ENCODE results near the gene GABRA4. TPM values are rescaled to one million over a fixed set of nuclear protein-coding genes. Genes with fewer than 3 reads are reported as not detected.

The GABRA4 gene
- polyA plus RNA-seq, 4 donors: 0.18 to 2.7 (median 0.38) TPM

DNA sequence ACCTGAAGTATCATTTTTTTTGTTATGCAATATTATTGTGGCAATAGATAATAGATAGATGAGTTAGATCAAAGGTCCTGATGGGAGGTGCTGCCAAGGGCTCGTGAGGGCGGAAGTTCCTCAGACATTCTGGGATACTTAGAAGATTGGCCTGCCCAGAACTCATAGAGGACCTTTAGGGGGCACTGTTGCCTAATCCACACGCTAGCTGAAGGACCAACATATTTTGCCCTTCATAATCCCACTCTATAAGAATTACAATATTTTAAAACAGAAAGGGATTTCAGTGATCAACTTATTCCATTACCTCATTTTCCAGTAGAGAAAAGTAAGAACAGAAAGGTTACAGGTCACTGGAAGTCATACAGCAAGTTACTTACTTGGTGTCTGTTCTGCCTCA is 61.4 kb downstream of the GABRA4 start:
- Histone ChIP-seq H3K27ac (ENCODE audit: low read depth in 1 of 3, low read length in 2 of 3) (peak overlapping the region in 1 of 3 donors; percentile 0), H3K4me1 (ENCODE audit: control insufficient read depth in 3 of 3, insufficient read depth in 2 of 3, low read depth in 1 of 3, low read length in 2 of 3) (no peaks in the 10 kb centered on the region), H3K36me3 (ENCODE audit: control insufficient read depth in 3 of 3, insufficient read depth in 2 of 3, low read depth in 1 of 3, low read length in 3 of 3) (no peaks in the 10 kb centered on the region), H3K9me3 (ENCODE audit: control insufficient read depth in 2 of 2, insufficient read depth in 1 of 2, low read depth in 1 of 2, low read length in 1 of 2) (no peaks in the 10 kb centered on the region), H3K4me3 (ENCODE audit: low read depth in 1 of 3, low read length in 3 of 3) (no peak overlapping the region), H3K27me3 (ENCODE audit: control insufficient read depth in 3 of 3, insufficient read depth in 3 of 3, low read length in 3 of 3) (no peaks in the 10 kb centered on the region)
- WGBS, 3 donors: 9 to 19% (median 17%) methylated on average over 3 of the region's 3 CpGs
- DNase-seq (peak; percentile 5 to 75), FAIRE-seq (no peak)

GRCh38 chr4:46930891-46931290 is 62.5 kb downstream of the GABRA4 start:
- peak overlapping the region in 1 of 3 donors; percentile 10 for H3K27ac ChIP-seq (ENCODE audit: low read depth in 1 of 3, low read length in 2 of 3)
- 13 to 50% (median 22%) methylated on average over 3 of the region's 3 CpGs for WGBS, 3 donors
- no peak overlapping the region for H3K4me3 ChIP-seq (ENCODE audit: low read depth in 1 of 3, low read length in 3 of 3)
- no peaks in the 10 kb centered on the region for H3K36me3 ChIP-seq (ENCODE audit: control insufficient read depth in 3 of 3, insufficient read depth in 2 of 3, low read depth in 1 of 3, low read length in 3 of 3)
- H3K27me3 ChIP-seq (ENCODE audit: control insufficient read depth in 3 of 3, insufficient read depth in 3 of 3, low read length in 3 of 3): no peaks in the 10 kb centered on the region
- DNase-seq (peak; percentile 44 to 68), FAIRE-seq (no peak)
- no peaks in the 10 kb centered on the region for H3K9me3 ChIP-seq (ENCODE audit: control insufficient read depth in 2 of 2, insufficient read depth in 1 of 2, low read depth in 1 of 2, low read length in 1 of 2)
- H3K4me1 ChIP-seq (ENCODE audit: control insufficient read depth in 3 of 3, insufficient read depth in 2 of 3, low read depth in 1 of 3, low read length in 2 of 3): no peaks in the 10 kb centered on the region

- no peaks in the 10 kb centered on the region for H3K27me3 ChIP-seq (ENCODE audit: control insufficient read depth in 3 of 3, insufficient read depth in 3 of 3, low read length in 3 of 3)
- DNase-seq: no peak
- H3K27ac ChIP-seq (ENCODE audit: low read depth in 1 of 3, low read length in 2 of 3): no peak overlapping the region
- FAIRE-seq: no peak
- no peaks in the 10 kb centered on the region for H3K36me3 ChIP-seq (ENCODE audit: control insufficient read depth in 3 of 3, insufficient read depth in 2 of 3, low read depth in 1 of 3, low read length in 3 of 3)
- H3K4me1 ChIP-seq (ENCODE audit: control insufficient read depth in 3 of 3, insufficient read depth in 2 of 3, low read depth in 1 of 3, low read length in 2 of 3): no peaks in the 10 kb centered on the region
- no peak overlapping the region for H3K4me3 ChIP-seq (ENCODE audit: low read depth in 1 of 3, low read length in 3 of 3)
- no peaks in the 10 kb centered on the region for H3K9me3 ChIP-seq (ENCODE audit: control insufficient read depth in 2 of 2, insufficient read depth in 1 of 2, low read depth in 1 of 2, low read length in 1 of 2)
Measured at GRCh38 chr4:46927201-46927600, 66.2 kb downstream of the GABRA4 start.

- no peak for DNase-seq
- Histone ChIP-seq H3K4me3 (ENCODE audit: low read depth in 1 of 3, low read length in 3 of 3) (no peak overlapping the region), H3K9me3 (ENCODE audit: control insufficient read depth in 2 of 2, insufficient read depth in 1 of 2, low read depth in 1 of 2, low read length in 1 of 2) (no peaks in the 10 kb centered on the region), H3K27ac (ENCODE audit: low read depth in 1 of 3, low read length in 2 of 3) (no peak overlapping the region), H3K27me3 (ENCODE audit: control insufficient read depth in 3 of 3, insufficient read depth in 3 of 3, low read length in 3 of 3) (no peaks in the 10 kb centered on the region), H3K4me1 (ENCODE audit: control insufficient read depth in 3 of 3, insufficient read depth in 2 of 3, low read depth in 1 of 3, low read length in 2 of 3) (no peaks in the 10 kb centered on the region), H3K36me3 (ENCODE audit: control insufficient read depth in 3 of 3, insufficient read depth in 2 of 3, low read depth in 1 of 3, low read length in 3 of 3) (no peaks in the 10 kb centered on the region)
- FAIRE-seq: no peak
Measured at GRCh38 chr4:46924789-46925529, 68.4 kb downstream of the GABRA4 start.

- FAIRE-seq (no peak), DNase-seq (no peak)
- H3K4me3 ChIP-seq (ENCODE audit: low read depth in 1 of 3, low read length in 3 of 3): no peak overlapping the region
- no peaks in the 10 kb centered on the region for H3K9me3 ChIP-seq (ENCODE audit: control insufficient read depth in 2 of 2, insufficient read depth in 1 of 2, low read depth in 1 of 2, low read length in 1 of 2)
- WGBS, 3 donors: 61 to 80% (median 67%) methylated on average over 3 of the region's 3 CpGs
- H3K36me3 ChIP-seq (ENCODE audit: control insufficient read depth in 3 of 3, insufficient read depth in 2 of 3, low read depth in 1 of 3, low read length in 3 of 3): no peaks in the 10 kb centered on the region
- H3K27me3 ChIP-seq (ENCODE audit: control insufficient read depth in 3 of 3, insufficient read depth in 3 of 3, low read length in 3 of 3): no peaks in the 10 kb centered on the region
- H3K4me1 ChIP-seq (ENCODE audit: control insufficient read depth in 3 of 3, insufficient read depth in 2 of 3, low read depth in 1 of 3, low read length in 2 of 3): no peaks in the 10 kb centered on the region
- no peak overlapping the region for H3K27ac ChIP-seq (ENCODE audit: low read depth in 1 of 3, low read length in 2 of 3)
Measured at GRCh38 chr4:46922205-46922604, 71.2 kb downstream of the GABRA4 start.

DNA sequence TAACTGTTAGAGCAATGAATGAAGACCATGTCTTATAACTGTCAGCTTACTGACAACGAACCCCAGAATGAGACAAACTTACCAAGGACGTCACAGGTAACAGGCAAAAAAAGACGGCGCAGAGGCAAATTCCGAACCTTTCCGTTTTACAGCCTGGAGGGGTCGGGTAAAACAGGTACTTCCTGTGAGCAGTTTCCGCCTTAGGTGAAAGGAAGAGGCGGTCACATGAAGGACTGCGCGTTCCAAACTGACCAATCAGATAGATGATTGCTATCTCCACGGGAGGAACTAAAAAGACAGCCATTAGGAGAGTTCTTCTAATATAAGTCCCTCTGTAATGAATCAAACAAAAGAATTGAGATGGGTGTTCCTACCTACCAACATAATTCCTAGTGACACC is 84.3 kb downstream of the GABRA4 start, which contains the start of gene COX7B2:
TSS of gene COX7B2 (minus strand) at position 168 of the 400 bp plus-strand sequence. CDS start 174,053 bp downstream, outside the sequence.
- 89% methylated on average over 12 of the region's 12 CpGs for WGBS, 3 donors
- no peak within 1 kb of the TSS for H3K27ac ChIP-seq (ENCODE audit: low read depth in 1 of 3, low read length in 2 of 3)
- no peaks in the 10 kb centered on the region for H3K36me3 ChIP-seq (ENCODE audit: control insufficient read depth in 3 of 3, insufficient read depth in 2 of 3, low read depth in 1 of 3, low read length in 3 of 3)
- FAIRE-seq: no peak
- H3K9me3 ChIP-seq (ENCODE audit: control insufficient read depth in 2 of 2, insufficient read depth in 1 of 2, low read depth in 1 of 2, low read length in 1 of 2): no peaks in the 10 kb centered on the region
- H3K27me3 ChIP-seq (ENCODE audit: control insufficient read depth in 3 of 3, insufficient read depth in 3 of 3, low read length in 3 of 3): no peaks in the 10 kb centered on the region
- H3K4me1 ChIP-seq (ENCODE audit: control insufficient read depth in 3 of 3, insufficient read depth in 2 of 3, low read depth in 1 of 3, low read length in 2 of 3): no peaks in the 10 kb centered on the region
- DNase-seq: no peak
- no peak within 1 kb of the TSS for H3K4me3 ChIP-seq (ENCODE audit: low read depth in 1 of 3, low read length in 3 of 3)

- Histone ChIP-seq H3K9me3 (ENCODE audit: control insufficient read depth in 2 of 2, insufficient read depth in 1 of 2, low read depth in 1 of 2, low read length in 1 of 2) (no peaks in the 10 kb centered on the region), H3K27ac (ENCODE audit: low read depth in 1 of 3, low read length in 2 of 3) (no peak overlapping the region), H3K36me3 (ENCODE audit: control insufficient read depth in 3 of 3, insufficient read depth in 2 of 3, low read depth in 1 of 3, low read length in 3 of 3) (no peaks in the 10 kb centered on the region), H3K4me3 (ENCODE audit: low read depth in 1 of 3, low read length in 3 of 3) (no peak overlapping the region), H3K4me1 (ENCODE audit: control insufficient read depth in 3 of 3, insufficient read depth in 2 of 3, low read depth in 1 of 3, low read length in 2 of 3) (no peaks in the 10 kb centered on the region), H3K27me3 (ENCODE audit: control insufficient read depth in 3 of 3, insufficient read depth in 3 of 3, low read length in 3 of 3) (no peaks in the 10 kb centered on the region)
- DNase-seq (no peak), FAIRE-seq (no peak)
- whole genome bisulfite sequencing, 3 donors: 84 to 86% (median 84%) methylated on average over 4 of the region's 4 CpGs
Measured at GRCh38 chr4:46908148-46908547, 85.2 kb downstream of the GABRA4 start.

- FAIRE-seq: no peak
Measured at GRCh38 chr4:46900082-46900481, 93.3 kb downstream of the GABRA4 start.

GRCh38 chr4:46894826-46895225 is 98.6 kb downstream of the GABRA4 start:
- H3K4me3 ChIP-seq (ENCODE audit: low read depth in 1 of 3, low read length in 3 of 3): no peak overlapping the region
- 22 to 28% (median 25%) methylated on average over 5 of the region's 5 CpGs for WGBS, 3 donors
- no peak for FAIRE-seq
- no peak overlapping the region for H3K27ac ChIP-seq (ENCODE audit: low read depth in 1 of 3, low read length in 2 of 3)
- H3K27me3 ChIP-seq (ENCODE audit: control insufficient read depth in 3 of 3, insufficient read depth in 3 of 3, low read length in 3 of 3): no peaks in the 10 kb centered on the region
- no peaks in the 10 kb centered on the region for H3K36me3 ChIP-seq (ENCODE audit: control insufficient read depth in 3 of 3, insufficient read depth in 2 of 3, low read depth in 1 of 3, low read length in 3 of 3)
- no peak for DNase-seq
- peaks cover 0 to 4% (median 0%) of the 10 kb centered on the region in 3 donors for H3K4me1 ChIP-seq (ENCODE audit: control insufficient read depth in 3 of 3, insufficient read depth in 2 of 3, low read depth in 1 of 3, low read length in 2 of 3)
- H3K9me3 ChIP-seq (ENCODE audit: control insufficient read depth in 2 of 2, insufficient read depth in 1 of 2, low read depth in 1 of 2, low read length in 1 of 2): peaks cover 0 to 4% of the 10 kb centered on the region in 2 donors

More at GRCh38 chr4:46900082-46900481, 93.3 kb downstream of the GABRA4 start:
- H3K27ac ChIP-seq (ENCODE audit: low read depth in 1 of 3, low read length in 2 of 3): no peak overlapping the region
- no peaks in the 10 kb centered on the region for H3K27me3 ChIP-seq (ENCODE audit: control insufficient read depth in 3 of 3, insufficient read depth in 3 of 3, low read length in 3 of 3)
- WGBS, 3 donors: 68 to 87% (median 82%) methylated on average over 1 of the region's 1 CpG
- no peak overlapping the region for H3K4me3 ChIP-seq (ENCODE audit: low read depth in 1 of 3, low read length in 3 of 3)
- DNase-seq: no peak
- H3K36me3 ChIP-seq (ENCODE audit: control insufficient read depth in 3 of 3, insufficient read depth in 2 of 3, low read depth in 1 of 3, low read length in 3 of 3): no peaks in the 10 kb centered on the region
- no peaks in the 10 kb centered on the region for H3K9me3 ChIP-seq (ENCODE audit: control insufficient read depth in 2 of 2, insufficient read depth in 1 of 2, low read depth in 1 of 2, low read length in 1 of 2)
- H3K4me1 ChIP-seq (ENCODE audit: control insufficient read depth in 3 of 3, insufficient read depth in 2 of 3, low read depth in 1 of 3, low read length in 2 of 3): no peaks in the 10 kb centered on the region

Measured in small intestine (tissue), 7 donors.